HG03039 (cell line): ENCODE results near the gene PDRG1.

ENCODE experiments used
- ATAC-seq: cut with Tn5 transposase; IDR thresholded peaks from one replicate; pipeline ENCODE4 v1.9.1; 2021; ENCODE audit warnings: mild to moderate bottlenecking, moderate library complexity; ENCODE audit not compliant: unreplicated experiment

The PDRG1 gene

GRCh38 chr20:31909253-31910070, 42.4 kb downstream of the PDRG1 start:
- ATAC-seq = no peak

- ATAC-seq = no peak
These were observed 43.4 kb downstream of the PDRG1 start for GRCh38 chr20:31908424-31908823.

- no peak for ATAC-seq
These were observed 43.8 kb downstream of the PDRG1 start for GRCh38 chr20:31908016-31908415.

GRCh38 chr20:31907046-31907445, 44.8 kb downstream of the PDRG1 start:
- no peak for ATAC-seq

- ATAC-seq = no peak
These were observed 45.8 kb downstream of the PDRG1 start for GRCh38 chr20:31906001-31906400.

GRCh38 chr20:31903627-31904386, 48.0 kb downstream of the PDRG1 start:
- no peak for ATAC-seq

- no peak for ATAC-seq
These were observed 50.2 kb downstream of the PDRG1 start for GRCh38 chr20:31901615-31902014.

- no peak for ATAC-seq
These were observed 54.3 kb downstream of the PDRG1 start for GRCh38 chr20:31897541-31897940.

- no peak for ATAC-seq
These were observed 55.8 kb downstream of the PDRG1 start for GRCh38 chr20:31896049-31896448.

- peak; percentile 94 for ATAC-seq
These were observed 56.7 kb downstream of the PDRG1 start for GRCh38 chr20:31894980-31895675.
